Ascending aorta (tissue), 2 donors: ENCODE measurements around the gene GORASP2. TPM values are rescaled to one million over a fixed set of nuclear protein-coding genes. Genes with fewer than 3 reads are reported as not detected.

Experiments used
- DNase-seq, 2 donors: peaks; one replicate each; pipeline ENCODE4 v3.0.0-alpha.2; 2019; ENCODE audit warnings: low spot score in 2 of 2
- H3K27ac ChIP-seq, 2 donors: fragments of 200-600 bp; sonication (generic); one replicate each; pipeline ENCODE4 v1.5.1; 2016 to 2017; ENCODE audit warnings: mild to moderate bottlenecking in 1 of 2
- H3K27me3 ChIP-seq: fragments of 200-600 bp; sonication (generic); one replicate; pipeline ENCODE4 v1.5.1; 2017
- H3K36me3 ChIP-seq, 2 donors: fragments of 200-600 bp; sonication (generic); one replicate each; pipeline ENCODE4 v1.5.1; 2016
- H3K4me1 ChIP-seq, 2 donors: fragments of 200-600 bp; sonication (generic); one replicate each; pipeline ENCODE4 v1.5.1; 2016 to 2017; ENCODE audit warnings: mild to moderate bottlenecking in 1 of 2
- H3K4me3 ChIP-seq, 2 donors: fragments of 200-600 bp; sonication (generic); one replicate each; pipeline ENCODE4 v1.5.1; 2016 to 2017; ENCODE audit warnings: mild to moderate bottlenecking in 1 of 2
- H3K9me3 ChIP-seq, 2 donors: fragments of 200-600 bp; sonication (generic); one replicate each; pipeline ENCODE4 v1.5.1; 2016
- intact Hi-C: fragments of 100-400 bp; cut with DNase I; formaldehyde crosslinking; loops from one replicate; pipeline ENCODE4 v1.15.1; 2023
- total RNA-seq: library from RNA; depleted of rRNA; stranded (reverse); fragments of >200 nt; gene quantifications from one replicate; pipeline ENCODE4 v1.1.0, GENCODE V29; 2016
- TF ChIP-seq, protein P1 (sequence below), 3 experiments: fragments of 200-600 bp in 2 of 3; fragments of 450-650 bp in 1 of 3; sonication (generic) in 2 of 3; IDR thresholded peaks; one replicate each; pipeline ENCODE4 v1.5.1; 2016 to 2019; ENCODE audit warnings: antibody characterized with exemption in 3 of 3, mild to moderate bottlenecking in 1 of 3, moderate library complexity in 1 of 3

Gene GORASP2
- total RNA-seq, 1 donor from 2014 or later, result 21.5 TPM

DNA sequence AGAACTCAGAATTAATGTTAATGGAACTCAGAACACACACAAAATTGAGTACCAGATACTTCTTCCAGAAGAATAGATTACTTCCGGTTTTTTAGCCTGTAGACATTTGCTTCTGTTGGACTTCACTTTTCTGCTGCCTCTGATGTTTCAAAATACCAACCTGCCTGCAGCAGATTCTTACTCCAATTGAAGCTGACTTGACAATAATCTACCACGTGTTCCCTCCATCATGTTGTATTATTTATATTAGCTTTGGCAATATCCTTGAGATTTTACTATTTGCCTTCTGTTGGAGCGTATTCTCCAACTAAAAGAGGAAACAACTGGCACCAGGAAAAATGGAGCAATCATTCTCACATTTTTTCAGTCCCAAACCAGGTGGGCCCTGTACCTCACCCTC is 3.1 kb upstream of the GORASP2 start:
- H3K36me3 ChIP-seq, result no peaks in the 10 kb centered on the region
- no peak overlapping the region for H3K27ac ChIP-seq
- H3K27me3 ChIP-seq, result no peaks in the 10 kb centered on the region
- TF ChIP-seq, protein P1, sequence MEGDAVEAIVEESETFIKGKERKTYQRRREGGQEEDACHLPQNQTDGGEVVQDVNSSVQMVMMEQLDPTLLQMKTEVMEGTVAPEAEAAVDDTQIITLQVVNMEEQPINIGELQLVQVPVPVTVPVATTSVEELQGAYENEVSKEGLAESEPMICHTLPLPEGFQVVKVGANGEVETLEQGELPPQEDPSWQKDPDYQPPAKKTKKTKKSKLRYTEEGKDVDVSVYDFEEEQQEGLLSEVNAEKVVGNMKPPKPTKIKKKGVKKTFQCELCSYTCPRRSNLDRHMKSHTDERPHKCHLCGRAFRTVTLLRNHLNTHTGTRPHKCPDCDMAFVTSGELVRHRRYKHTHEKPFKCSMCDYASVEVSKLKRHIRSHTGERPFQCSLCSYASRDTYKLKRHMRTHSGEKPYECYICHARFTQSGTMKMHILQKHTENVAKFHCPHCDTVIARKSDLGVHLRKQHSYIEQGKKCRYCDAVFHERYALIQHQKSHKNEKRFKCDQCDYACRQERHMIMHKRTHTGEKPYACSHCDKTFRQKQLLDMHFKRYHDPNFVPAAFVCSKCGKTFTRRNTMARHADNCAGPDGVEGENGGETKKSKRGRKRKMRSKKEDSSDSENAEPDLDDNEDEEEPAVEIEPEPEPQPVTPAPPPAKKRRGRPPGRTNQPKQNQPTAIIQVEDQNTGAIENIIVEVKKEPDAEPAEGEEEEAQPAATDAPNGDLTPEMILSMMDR (IDR thresholded peaks at IDR 0.05), result no peak
- H3K4me1 ChIP-seq, result peaks cover 3 to 13% of the 10 kb centered on the region in 2 donors
- no peak overlapping the region for H3K4me3 ChIP-seq
- intact Hi-C loops, result loop anchor here (5.0 to 10.0 kb wide), 2 partner anchors 491 to 1169 kb away; no protein-coding TSS in a partner anchor
- no peaks in the 10 kb centered on the region for H3K9me3 ChIP-seq
- DNase-seq, result no peak

DNA sequence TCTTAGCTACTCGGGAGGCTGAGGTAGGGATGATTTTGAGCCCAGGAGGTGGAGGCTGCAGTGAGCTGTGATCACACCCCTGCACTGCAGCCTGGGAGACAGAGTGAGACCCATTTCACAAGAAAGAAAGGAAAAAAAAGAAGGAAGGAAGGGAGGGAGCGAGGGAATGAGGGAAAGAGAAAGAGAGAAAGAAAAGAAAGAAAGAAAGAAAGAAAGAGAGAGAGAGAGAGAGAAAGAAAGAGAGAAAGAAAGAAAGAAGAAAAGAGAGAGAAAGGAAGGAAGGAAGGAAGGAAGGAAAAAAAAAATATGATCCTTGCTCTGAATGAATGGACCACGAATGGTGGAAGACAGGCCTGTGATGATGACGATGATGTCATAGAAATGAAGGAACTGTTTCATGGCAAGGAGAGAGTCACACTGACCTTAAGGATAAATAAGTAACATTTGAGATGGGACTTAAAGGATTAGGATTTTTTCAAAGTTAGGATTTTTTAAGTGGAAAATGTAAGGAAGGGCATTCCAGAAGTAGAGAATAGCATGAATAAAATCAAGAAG is 2.2 kb upstream of the GORASP2 start:
- intact Hi-C loops, result loop anchor here (5.0 to 10.0 kb wide), 2 partner anchors 490 to 1168 kb away; no protein-coding TSS in a partner anchor
- no peak for DNase-seq
- TF ChIP-seq, protein P1 (IDR thresholded peaks at IDR 0.05), result no peak

DNA sequence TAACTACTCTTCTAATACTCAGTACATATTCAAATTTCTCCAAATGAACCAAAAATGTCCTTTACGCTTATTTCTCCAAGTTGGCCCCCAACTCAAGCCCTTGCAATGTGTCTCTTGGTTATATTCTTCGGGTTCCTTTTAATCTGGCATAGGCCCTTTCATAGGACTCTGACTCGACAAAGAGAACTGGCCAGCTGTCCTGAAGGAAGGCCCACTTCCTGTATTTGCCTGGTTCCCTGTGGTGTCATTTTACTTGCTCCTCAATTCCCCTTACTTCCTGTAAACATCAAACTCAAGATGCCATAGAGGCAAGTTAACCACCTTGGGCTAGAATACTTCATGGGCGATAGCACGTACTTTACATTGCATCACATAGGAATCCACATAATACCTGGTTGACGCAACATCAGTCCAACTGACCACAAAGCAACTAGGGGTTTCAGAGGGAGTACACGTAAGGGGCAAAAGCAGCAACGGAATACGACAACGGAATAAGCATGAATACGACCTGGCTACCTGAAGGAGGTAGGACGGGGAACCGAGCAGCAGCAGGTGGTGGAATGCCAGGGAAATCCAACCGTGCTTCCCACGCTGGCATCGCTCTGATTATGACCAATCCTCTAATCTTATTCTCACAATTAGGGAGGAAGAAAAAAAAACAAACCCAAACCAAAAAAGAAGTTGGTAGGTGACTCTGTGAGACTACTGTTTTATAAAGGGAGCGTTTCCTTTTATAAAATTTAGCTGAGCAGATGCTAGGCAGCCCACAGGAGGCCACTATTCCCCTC is 823 bp upstream of the GORASP2 start:
- H3K4me1 ChIP-seq, result peaks cover 3 to 21% of the 10 kb centered on the region in 2 donors
- no peaks in the 10 kb centered on the region for H3K36me3 ChIP-seq
- H3K9me3 ChIP-seq, result no peaks in the 10 kb centered on the region
- peak overlapping the region; percentile 96 to 100 for H3K27ac ChIP-seq
- no peak for DNase-seq
- TF ChIP-seq, protein P1 (IDR thresholded peaks at IDR 0.05), result no peak
- H3K4me3 ChIP-seq, result peak overlapping the region; percentile 91 to 100
- intact Hi-C loops, result loop anchor here (2.0 to 10.0 kb wide), 4 partner anchors 157 to 1627 kb away; partner anchors contain the start of gene ERICH2
- H3K27me3 ChIP-seq, result no peaks in the 10 kb centered on the region

More for the DNA sequence above, 2.2 kb upstream of the GORASP2 start:
- Histone ChIP-seq H3K27me3 (no peaks in the 10 kb centered on the region), H3K4me3 (no peak overlapping the region), H3K4me1 (peaks cover 3 to 19% of the 10 kb centered on the region in 2 donors), H3K36me3 (no peaks in the 10 kb centered on the region), H3K9me3 (no peaks in the 10 kb centered on the region), H3K27ac (no peak overlapping the region)

DNA sequence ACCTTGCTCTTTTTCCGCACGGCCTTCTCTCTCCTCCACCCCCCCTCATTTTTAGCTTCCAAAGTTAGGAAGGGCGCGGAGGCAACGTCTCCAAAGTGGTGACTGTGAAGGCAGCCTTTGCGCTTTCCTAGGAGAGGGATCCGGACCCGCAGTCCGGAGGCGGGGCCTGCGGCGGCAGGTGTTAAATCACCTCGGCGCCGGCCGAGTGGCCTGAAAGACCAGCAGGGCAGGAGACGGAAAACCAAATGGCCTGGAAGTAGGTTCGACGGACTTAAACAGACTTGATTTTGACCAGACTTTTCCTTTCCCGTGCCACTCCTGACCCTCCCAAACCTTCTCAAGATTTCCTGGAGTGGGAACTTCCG is 615 bp downstream of the GORASP2 start:
- no peaks in the 10 kb centered on the region for H3K27me3 ChIP-seq
- TF ChIP-seq, protein P1 (IDR thresholded peaks at IDR 0.05), result no peak
- peaks cover 3 to 21% of the 10 kb centered on the region in 2 donors for H3K4me1 ChIP-seq
- peak overlapping the region; percentile 96 to 100 for H3K27ac ChIP-seq
- peak in 1 of 2 donors; percentile 75 for DNase-seq
- peak overlapping the region; percentile 91 to 100 for H3K4me3 ChIP-seq
- intact Hi-C loops, result loop anchor here (1.0 to 10.0 kb wide), 9 partner anchors 44 to 1625 kb away; partner anchors contain the start of genes CYBRD1, DCAF17, DYNC1I2 and ERICH2
- H3K36me3 ChIP-seq, result no peaks in the 10 kb centered on the region
- H3K9me3 ChIP-seq, result no peaks in the 10 kb centered on the region

DNA sequence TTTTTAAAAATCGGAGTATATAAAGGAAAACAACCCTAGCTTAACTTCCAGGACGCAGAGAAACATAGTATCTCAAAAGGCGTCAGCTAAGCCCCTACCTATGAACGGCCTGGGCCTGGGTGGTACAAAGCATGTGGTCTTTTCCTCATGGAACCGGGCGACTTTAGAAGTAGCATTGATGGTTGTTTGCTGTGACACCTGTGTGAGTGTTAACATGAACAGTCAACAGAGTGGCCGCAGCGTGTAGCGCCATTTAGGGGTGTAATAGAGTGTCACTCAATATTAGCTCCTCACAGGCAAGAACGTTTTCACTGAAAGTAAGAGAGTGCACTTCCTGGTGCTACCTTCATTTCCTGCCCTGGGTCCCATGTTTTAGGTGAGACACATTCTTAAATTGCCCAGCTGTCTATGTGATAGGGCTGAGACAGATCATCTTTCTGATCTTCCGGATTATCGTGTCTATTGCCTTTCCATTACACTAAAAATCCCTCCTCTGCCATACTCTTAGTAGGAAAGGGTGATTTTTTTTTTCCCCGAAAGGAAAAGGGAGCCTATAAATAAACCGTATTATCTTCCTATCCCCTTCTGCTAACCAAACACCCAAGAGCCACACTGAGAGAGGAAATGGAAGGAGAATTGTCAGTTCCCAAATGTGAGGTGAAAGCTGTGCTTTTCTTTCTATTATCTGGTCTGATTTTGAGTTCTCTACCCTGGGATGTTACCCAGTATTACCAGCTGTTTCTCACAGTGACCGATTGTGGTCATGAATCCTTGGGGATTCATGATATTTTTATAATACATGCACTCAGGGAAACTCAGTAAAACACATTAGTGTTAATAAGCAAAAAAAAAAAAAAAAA is 1.3 kb downstream of the GORASP2 start:
- peak overlapping the region; percentile 96 to 100 for H3K27ac ChIP-seq
- H3K36me3 ChIP-seq, result no peaks in the 10 kb centered on the region
- intact Hi-C loops, result no loop called here
- no peaks in the 10 kb centered on the region for H3K9me3 ChIP-seq
- DNase-seq, result no peak
- TF ChIP-seq, protein P1 (IDR thresholded peaks at IDR 0.05), result no peak
- H3K27me3 ChIP-seq, result no peaks in the 10 kb centered on the region
- peak overlapping the region; percentile 91 to 100 for H3K4me3 ChIP-seq
- H3K4me1 ChIP-seq, result peaks cover 3 to 21% of the 10 kb centered on the region in 2 donors
